Calu3 (cell line): ENCODE results near the gene OLFM1. TPM values are rescaled to one million over a fixed set of nuclear protein-coding genes. Genes with fewer than 3 reads are reported as not detected.

Source experiments
- BruUV-seq: library from RNA; stranded (reverse); fragments of 400-500 nt; replicated peaks from 2 replicates; lab custom pipeline; 2021; lab: Mats Ljungman, UMichigan
- CTCF ChIA-PET: fragments of 300-600 bp; sonication (Branson Sonifier 250); formaldehyde crosslinking; loops from one replicate; lab custom pipeline; 2022; ENCODE audit warnings: antibody characterized with exemption; lab: Charles Lee
- DNase-seq: peaks from one replicate; pipeline ENCODE4 v3.0.0; 2022
- H3K27ac Mint-ChIP-seq: one replicate; pipeline ENCODE4 v1.8.0; 2022; ENCODE audit warnings: mixed read lengths; ENCODE audit not compliant: unreplicated experiment
- H3K27me3 Mint-ChIP-seq: one replicate; pipeline ENCODE4 v1.8.0; 2022; ENCODE audit warnings: mixed read lengths; ENCODE audit not compliant: unreplicated experiment
- H3K36me3 Mint-ChIP-seq: one replicate; pipeline ENCODE4 v1.8.0; 2022; ENCODE audit warnings: mild to moderate bottlenecking, moderate library complexity, mixed read lengths; ENCODE audit not compliant: insufficient read depth, unreplicated experiment
- H3K4me1 Mint-ChIP-seq: one replicate; pipeline ENCODE4 v1.8.0; 2022; ENCODE audit warnings: mild to moderate bottlenecking, low read depth, mixed read lengths; ENCODE audit not compliant: unreplicated experiment
- H3K4me3 Mint-ChIP-seq: one replicate; pipeline ENCODE4 v1.8.0; 2022; ENCODE audit warnings: mild to moderate bottlenecking, low read depth, moderate library complexity, mixed read lengths; ENCODE audit not compliant: unreplicated experiment
- H3K9me3 Mint-ChIP-seq: one replicate; pipeline ENCODE4 v1.8.0; 2022; ENCODE audit warnings: low read depth, mixed read lengths; ENCODE audit not compliant: unreplicated experiment
- intact Hi-C: fragments of 100-400 bp; cut with micrococcal nuclease; formaldehyde crosslinking; loops from one replicate; pipeline ENCODE4 v1.10.0; 2022; ENCODE audit not compliant: unreplicated experiment
- total RNA-seq: library from RNA; stranded (reverse); gene quantifications from 2 replicates; pipeline ENCODE4 v1.2.3, GENCODE V29; 2022
- TF ChIP-seq, protein P1 (sequence below): fragments of 200-600 bp; IDR thresholded peaks from one replicate; pipeline ENCODE4 v1.8.0; 2022; ENCODE audit warnings: antibody characterized with exemption; ENCODE audit not compliant: unreplicated experiment

The OLFM1 gene
- total RNA-seq, 1 experiment from 2014 or later = 5.5 TPM

DNA sequence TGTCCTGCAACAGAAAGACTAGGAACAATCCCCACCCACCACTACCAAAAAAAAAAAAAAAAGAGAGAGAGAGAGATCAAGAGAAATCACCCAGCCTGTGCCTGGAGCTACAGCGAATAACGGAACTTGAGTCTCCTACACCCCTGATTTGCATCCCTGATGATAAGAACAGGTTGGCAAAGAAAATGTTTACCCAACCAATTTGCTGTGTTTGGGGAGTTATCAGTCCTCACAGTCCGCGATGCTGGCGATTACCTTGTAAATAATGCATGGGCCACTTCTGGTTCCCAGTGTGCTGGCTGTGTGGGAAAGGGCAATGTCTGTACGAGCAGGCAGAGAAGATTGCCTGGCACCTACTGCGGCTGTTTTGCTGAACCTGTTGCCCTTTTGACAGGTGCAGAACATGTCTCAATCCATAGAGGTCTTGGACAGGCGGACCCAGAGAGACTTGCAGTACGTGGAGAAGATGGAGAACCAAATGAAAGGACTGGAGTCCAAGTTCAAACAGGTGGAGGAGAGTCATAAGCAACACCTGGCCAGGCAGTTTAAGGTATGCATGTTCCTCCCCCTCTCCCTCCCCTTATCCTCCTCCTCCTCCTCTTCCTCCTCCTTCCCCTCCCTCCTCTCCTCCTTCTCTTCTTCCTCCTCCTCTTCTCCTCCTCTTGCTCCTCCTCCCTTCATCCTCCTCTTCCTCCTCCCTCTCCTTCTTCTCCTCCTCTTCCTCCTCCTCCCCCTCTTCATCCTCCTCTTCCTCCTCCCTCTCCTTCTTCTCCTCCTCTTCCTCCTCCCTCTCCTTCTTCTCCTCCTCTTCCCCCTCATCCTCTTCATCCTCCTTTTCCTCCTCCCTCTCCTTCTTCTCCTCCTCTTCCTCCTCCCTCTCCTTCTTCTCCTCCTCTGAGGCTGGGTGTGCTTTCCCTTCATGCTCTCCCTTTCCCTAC lies 8.3 kb downstream of the OLFM1 start:
- CTCF ChIA-PET = no interaction called here
- Mint-ChIP-seq H3K36me3 (no peaks in the 10 kb centered on the region), H3K9me3 (peaks cover 11% of the 10 kb centered on the region), H3K27me3 (peaks cover 15% of the 10 kb centered on the region), H3K4me3 (no peak overlapping the region), H3K27ac (no peak overlapping the region), H3K4me1 (no peaks in the 10 kb centered on the region)
- TF ChIP-seq, protein P1, sequence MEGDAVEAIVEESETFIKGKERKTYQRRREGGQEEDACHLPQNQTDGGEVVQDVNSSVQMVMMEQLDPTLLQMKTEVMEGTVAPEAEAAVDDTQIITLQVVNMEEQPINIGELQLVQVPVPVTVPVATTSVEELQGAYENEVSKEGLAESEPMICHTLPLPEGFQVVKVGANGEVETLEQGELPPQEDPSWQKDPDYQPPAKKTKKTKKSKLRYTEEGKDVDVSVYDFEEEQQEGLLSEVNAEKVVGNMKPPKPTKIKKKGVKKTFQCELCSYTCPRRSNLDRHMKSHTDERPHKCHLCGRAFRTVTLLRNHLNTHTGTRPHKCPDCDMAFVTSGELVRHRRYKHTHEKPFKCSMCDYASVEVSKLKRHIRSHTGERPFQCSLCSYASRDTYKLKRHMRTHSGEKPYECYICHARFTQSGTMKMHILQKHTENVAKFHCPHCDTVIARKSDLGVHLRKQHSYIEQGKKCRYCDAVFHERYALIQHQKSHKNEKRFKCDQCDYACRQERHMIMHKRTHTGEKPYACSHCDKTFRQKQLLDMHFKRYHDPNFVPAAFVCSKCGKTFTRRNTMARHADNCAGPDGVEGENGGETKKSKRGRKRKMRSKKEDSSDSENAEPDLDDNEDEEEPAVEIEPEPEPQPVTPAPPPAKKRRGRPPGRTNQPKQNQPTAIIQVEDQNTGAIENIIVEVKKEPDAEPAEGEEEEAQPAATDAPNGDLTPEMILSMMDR = no peak
- DNase-seq = no peak
- no TSS peak for BruUV-seq
- intact Hi-C loops = no loop called here

DNA sequence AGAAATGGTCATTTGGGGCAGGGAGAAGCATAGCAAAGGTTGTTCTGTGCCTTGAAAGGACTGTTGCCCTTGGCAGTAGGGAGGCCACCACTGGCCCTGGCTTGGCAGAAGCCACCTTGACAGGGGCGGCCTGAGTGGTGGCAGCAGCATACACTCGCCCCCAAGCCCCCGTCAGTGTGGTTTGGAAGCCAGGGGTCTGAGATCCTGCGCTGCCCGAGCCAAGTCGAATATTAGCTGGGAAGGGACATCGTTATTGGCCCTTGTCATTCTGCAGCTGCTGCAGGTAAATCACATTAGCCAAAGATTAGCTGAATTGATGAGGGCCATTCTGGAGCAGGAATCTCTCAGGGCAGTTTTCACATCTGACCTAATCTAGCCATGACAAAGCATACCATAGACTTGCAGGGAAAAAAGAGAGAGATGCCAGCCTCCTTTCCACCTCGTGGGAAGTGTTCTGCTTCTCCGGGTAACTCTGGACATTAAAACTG lies 9.0 kb downstream of the OLFM1 start:
- Mint-ChIP-seq H3K27ac (no peak overlapping the region), H3K36me3 (no peaks in the 10 kb centered on the region), H3K9me3 (peaks cover 9% of the 10 kb centered on the region), H3K4me1 (no peaks in the 10 kb centered on the region), H3K27me3 (peaks cover 9% of the 10 kb centered on the region), H3K4me3 (no peak overlapping the region)
- TF ChIP-seq, protein P1 = no peak
- DNase-seq = no peak
- intact Hi-C loops = no loop called here
- CTCF ChIA-PET = no interaction called here
- no TSS peak for BruUV-seq

DNA sequence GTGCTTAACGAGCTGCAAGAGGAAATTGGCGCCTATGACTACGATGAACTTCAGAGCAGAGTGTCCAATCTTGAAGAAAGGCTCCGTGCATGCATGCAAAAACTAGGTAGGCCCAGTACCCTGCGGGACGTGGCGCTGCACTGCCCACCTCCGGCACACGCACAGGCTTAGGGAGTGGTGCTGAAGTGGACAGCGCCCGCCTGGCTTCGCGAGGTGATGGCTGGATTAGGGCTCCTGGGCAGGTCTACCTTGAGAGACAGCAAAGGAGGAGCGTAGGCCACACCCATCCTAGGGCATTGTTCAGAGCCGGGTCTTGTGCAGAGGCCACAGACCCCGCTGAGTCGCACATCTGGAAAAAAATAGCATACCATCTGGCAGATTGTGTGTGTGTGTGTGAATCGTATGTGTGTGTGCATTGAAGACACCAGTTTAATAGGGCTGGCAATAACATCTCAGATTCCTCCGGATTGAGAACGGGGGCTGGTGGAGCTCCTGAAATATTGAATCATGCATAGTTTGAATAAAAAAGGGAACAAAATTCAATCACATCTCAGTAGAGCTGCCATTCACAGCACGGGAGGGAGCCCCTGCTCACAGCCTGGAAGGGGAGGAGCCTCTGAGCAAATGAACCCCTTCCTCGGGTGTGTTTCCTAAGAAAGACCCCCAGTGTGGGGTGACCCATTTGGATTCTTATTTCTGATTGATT lies 11.1 kb downstream of the OLFM1 start:
- TF ChIP-seq, protein P1 = no peak
- no peaks in the 10 kb centered on the region for H3K36me3 Mint-ChIP-seq
- DNase-seq = no peak
- intact Hi-C loops = no loop called here
- H3K27me3 Mint-ChIP-seq = no peaks in the 10 kb centered on the region
- BruUV-seq = no TSS peak
- H3K4me1 Mint-ChIP-seq = no peaks in the 10 kb centered on the region
- CTCF ChIA-PET = no interaction called here
- no peak overlapping the region for H3K27ac Mint-ChIP-seq
- H3K4me3 Mint-ChIP-seq = no peak overlapping the region
- peaks cover 5% of the 10 kb centered on the region for H3K9me3 Mint-ChIP-seq

DNA sequence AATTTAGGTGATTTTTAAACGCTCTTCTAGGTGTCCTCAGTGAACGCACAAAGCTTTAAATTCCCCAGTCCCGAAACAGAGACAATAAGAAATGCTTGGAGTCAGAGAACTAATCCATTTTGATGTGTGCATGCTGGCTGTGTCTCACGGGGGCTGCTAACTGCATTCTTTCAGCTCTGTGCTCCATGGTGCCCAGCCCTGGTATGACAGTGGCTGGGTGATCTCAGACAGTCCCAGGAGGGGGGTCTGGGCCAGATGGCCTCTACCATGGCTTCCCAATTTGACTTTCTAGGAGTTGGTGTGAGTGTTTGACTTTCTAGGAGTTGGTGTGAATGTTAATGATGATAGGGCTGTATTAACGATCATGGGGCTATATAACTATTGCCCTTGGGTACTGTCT lies 12.1 kb downstream of the OLFM1 start:
- Mint-ChIP-seq H3K27me3 (no peaks in the 10 kb centered on the region), H3K4me3 (no peak overlapping the region), H3K27ac (no peak overlapping the region), H3K9me3 (peaks cover 5% of the 10 kb centered on the region), H3K4me1 (no peaks in the 10 kb centered on the region), H3K36me3 (no peaks in the 10 kb centered on the region)
- no TSS peak for BruUV-seq
- CTCF ChIA-PET = no interaction called here
- DNase-seq = no peak
- TF ChIP-seq, protein P1 = no peak
- intact Hi-C loops = no loop called here
